Mesenchymal stem cell (in vitro differentiated cells and primary cell): Measurements from ENCODE around the gene B4GALT4.

Source experiments
- DNase-seq: peaks from one replicate; pipeline ENCODE4 v3.0.0-alpha.2; 2013
- H2AFZ ChIP-seq: one replicate; pipeline ENCODE4 v1.6.1; 2013; ENCODE audit warnings: low read depth, mild to moderate bottlenecking, control low read depth, inconsistent platforms, low read length, moderate library complexity
- H2AK5ac ChIP-seq: 2 replicates; pipeline ENCODE4 v1.6.1; 2013; ENCODE audit warnings: low read length, moderate library complexity, mild to moderate bottlenecking, inconsistent platforms; ENCODE audit not compliant: severe bottlenecking
- H2BK120ac ChIP-seq: one replicate; pipeline ENCODE4 v1.6.1; 2013; ENCODE audit warnings: low read depth, mild to moderate bottlenecking, inconsistent platforms, low read length, moderate library complexity
- H2BK12ac ChIP-seq, 2 experiments: one replicate each; pipeline ENCODE4 v1.6.1; 2013; ENCODE audit warnings: inconsistent platforms in 2 of 2, low read length in 2 of 2, mild to moderate bottlenecking in 2 of 2, moderate library complexity in 2 of 2, control low read depth in 1 of 2
- H2BK15ac ChIP-seq: one replicate; pipeline ENCODE4 v1.6.1; 2013; ENCODE audit warnings: mild to moderate bottlenecking, low read depth, inconsistent platforms; ENCODE audit not compliant: poor library complexity, severe bottlenecking
- H2BK5ac ChIP-seq: 2 replicates; pipeline ENCODE4 v1.6.1; 2013; ENCODE audit warnings: low read depth, mild to moderate bottlenecking, low read length, control low read depth, inconsistent platforms; ENCODE audit not compliant: poor library complexity, severe bottlenecking
- H3K14ac ChIP-seq, 2 experiments: one replicate each; pipeline ENCODE4 v1.6.1; 2013; ENCODE audit warnings: inconsistent platforms in 2 of 2, low read length in 2 of 2, control low read depth in 1 of 2, mild to moderate bottlenecking in 1 of 2, moderate library complexity in 1 of 2
- H3K18ac ChIP-seq, 2 experiments: one replicate each; pipeline ENCODE4 v1.6.1; 2013; ENCODE audit warnings: inconsistent platforms in 2 of 2, low read length in 2 of 2, control low read depth in 1 of 2, low read depth in 1 of 2, mild to moderate bottlenecking in 1 of 2
- H3K23ac ChIP-seq, 2 experiments: one replicate each; pipeline ENCODE4 v1.6.1; 2013; ENCODE audit warnings: inconsistent platforms in 2 of 2, low read length in 2 of 2, mild to moderate bottlenecking in 2 of 2, moderate library complexity in 2 of 2, control low read depth in 1 of 2
- H3K27ac ChIP-seq: 2 replicates; pipeline ENCODE4 v1.5.1; 2013; ENCODE audit warnings: mild to moderate bottlenecking, moderate library complexity, low read length, control low read depth, inconsistent platforms; ENCODE audit not compliant: poor library complexity, severe bottlenecking
- H3K27me3 ChIP-seq, 2 experiments: 2 replicates each; pipeline versions ENCODE4 v1.6.1 to v1.7.0; 2013; ENCODE audit warnings: low read length in 2 of 2, mild to moderate bottlenecking in 2 of 2, moderate library complexity in 2 of 2, control low read depth in 1 of 2, inconsistent platforms in 1 of 2; ENCODE audit not compliant: control insufficient read depth in 1 of 2, insufficient read depth in 1 of 2
- H3K36me3 ChIP-seq, 2 experiments: 2 replicates each; pipeline versions ENCODE4 v1.6.1 to v1.7.0; 2013; ENCODE audit warnings: low read length in 2 of 2, control low read depth in 1 of 2, inconsistent platforms in 1 of 2, low read depth in 1 of 2, mild to moderate bottlenecking in 1 of 2; ENCODE audit not compliant: insufficient read depth in 2 of 2, control insufficient read depth in 1 of 2
- H3K4ac ChIP-seq, 2 experiments: one replicate each; pipeline ENCODE4 v1.6.1; 2013; ENCODE audit warnings: inconsistent platforms in 2 of 2, low read length in 2 of 2, mild to moderate bottlenecking in 2 of 2, moderate library complexity in 2 of 2, control low read depth in 1 of 2, low read depth in 1 of 2
- H3K4me1 ChIP-seq: 2 replicates; pipeline ENCODE4 v1.6.1; 2013; ENCODE audit warnings: low read depth, low read length, control low read depth; ENCODE audit not compliant: control insufficient read depth, insufficient read depth
- H3K4me2 ChIP-seq: 2 replicates; pipeline ENCODE4 v1.6.1; 2013; ENCODE audit warnings: low read length, mild to moderate bottlenecking, inconsistent platforms; ENCODE audit not compliant: poor library complexity, severe bottlenecking
- H3K4me3 ChIP-seq, 2 experiments: 2 replicates each; pipeline versions ENCODE4 v1.5.1 to v1.7.0; 2013; ENCODE audit warnings: low read length in 2 of 2, mild to moderate bottlenecking in 2 of 2, control low read depth in 1 of 2, low read depth in 1 of 2; ENCODE audit not compliant: insufficient read depth in 1 of 2
- H3K79me1 ChIP-seq: replicated peaks from 2 replicates; pipeline ENCODE4 v1.6.1; 2013; ENCODE audit warnings: mild to moderate bottlenecking, control low read depth, low read length, inconsistent platforms; ENCODE audit not compliant: poor library complexity, severe bottlenecking
- H3K9ac ChIP-seq: 2 replicates; pipeline ENCODE4 v1.7.0; 2013; ENCODE audit warnings: mild to moderate bottlenecking, low read length, moderate library complexity
- H3K9me3 ChIP-seq: 2 replicates; pipeline ENCODE4 v1.7.0; 2013; ENCODE audit warnings: mild to moderate bottlenecking, low read length; ENCODE audit not compliant: control insufficient read depth
- H4K8ac ChIP-seq: one replicate; pipeline ENCODE4 v1.6.1; 2013; ENCODE audit warnings: inconsistent platforms, mild to moderate bottlenecking, low read length, moderate library complexity
- H4K91ac ChIP-seq: one replicate; pipeline ENCODE4 v1.6.1; 2013; ENCODE audit warnings: mild to moderate bottlenecking, low read length, inconsistent platforms
- WGBS: methylation state at CpG from one replicate; pipeline ENCODE4 v1.1.7; 2013; ENCODE audit warnings: mixed read lengths; 5-methylcytosine and 5-hydroxymethylcytosine counted together

The B4GALT4 gene

DNA sequence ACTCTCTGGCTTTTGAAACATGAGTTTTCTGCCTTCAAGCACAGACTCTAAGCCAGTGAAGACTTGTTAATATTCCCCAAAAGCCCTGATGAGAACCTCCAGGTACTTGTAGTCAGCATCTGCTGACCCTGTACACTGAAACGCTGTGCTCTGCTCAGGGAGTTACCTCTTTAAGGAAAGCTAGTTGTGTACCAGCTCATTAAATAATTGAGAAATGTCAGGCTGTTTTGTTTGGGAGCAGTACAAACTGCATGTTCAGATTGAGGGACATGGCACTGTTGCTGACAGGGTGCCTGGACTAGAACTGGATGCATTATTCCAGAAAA, 45.6 kb downstream of the B4GALT4 start:
- Histone ChIP-seq H3K79me1 (no peaks in the 10 kb centered on the region), H3K9me3 (no peaks in the 10 kb centered on the region), H3K36me3 (no peaks in the 10 kb centered on the region), H2AK5ac (peak overlapping the region; percentile 20), H2BK12ac (no peak overlapping the region), H4K8ac (no peak overlapping the region), H3K4ac (no peak overlapping the region), H2AFZ (no peak overlapping the region), H3K4me2 (no peak overlapping the region), H4K91ac (no peak overlapping the region), H3K4me3 (no peak overlapping the region), H2BK15ac (no peak overlapping the region), H3K4me1 (peaks cover 3% of the 10 kb centered on the region), H3K23ac (no peak overlapping the region), H3K27ac (peak overlapping the region; percentile 90), H3K27me3 (no peaks in the 10 kb centered on the region), H2BK120ac (no peak overlapping the region), H3K18ac (no peak overlapping the region), H2BK5ac (peak overlapping the region; percentile 36), H3K9ac (no peak overlapping the region), H3K14ac (no peak overlapping the region)
- 87% methylated on average over 1 of the region's 1 CpG for WGBS
- DNase-seq, result no peak

DNA sequence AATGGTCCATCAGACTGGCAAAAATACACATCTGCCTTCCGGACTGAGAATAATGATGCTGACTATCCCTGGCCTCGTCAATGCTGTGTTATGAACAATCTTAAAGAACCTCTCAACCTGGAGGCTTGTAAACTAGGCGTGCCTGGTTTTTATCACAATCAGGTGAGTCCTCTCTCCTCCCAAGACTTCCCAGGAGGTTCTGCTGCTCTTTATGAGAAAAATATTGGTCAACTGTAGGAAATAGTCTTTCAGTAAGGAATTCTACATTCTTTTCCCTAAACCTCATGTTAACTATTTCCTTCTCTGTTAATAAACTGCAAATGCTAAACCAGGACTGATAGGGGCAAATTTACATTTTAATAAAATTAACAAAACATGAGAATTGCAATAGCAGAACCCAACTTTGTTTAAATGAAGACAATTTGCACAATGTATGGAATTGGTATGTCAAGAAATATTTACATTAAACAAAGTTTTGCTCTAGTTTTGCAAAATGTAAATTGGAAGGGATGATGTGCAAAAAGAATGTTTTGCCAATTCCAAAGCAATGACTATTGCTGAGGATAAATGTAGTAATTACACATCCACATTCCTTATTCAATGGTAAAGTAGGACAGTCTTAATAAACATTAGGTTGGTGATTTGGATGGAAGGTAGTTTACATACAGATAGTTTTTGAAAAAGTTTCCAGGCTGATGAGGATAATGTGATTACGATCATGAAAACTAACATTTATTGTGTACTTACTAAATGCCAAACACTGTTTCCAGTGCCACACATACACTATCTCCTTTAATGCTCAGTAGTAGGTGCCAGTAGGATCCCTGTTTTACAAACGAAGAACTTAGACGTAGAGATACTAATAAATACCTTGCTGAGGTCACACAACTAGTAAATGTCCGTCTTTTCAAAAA, 46.2 kb downstream of the B4GALT4 start:
- no peak overlapping the region for H4K8ac ChIP-seq
- H2AFZ ChIP-seq, result no peak overlapping the region
- H3K4me2 ChIP-seq, result no peak overlapping the region
- no peaks in the 10 kb centered on the region for H3K9me3 ChIP-seq
- no peak for DNase-seq
- peaks cover 3% of the 10 kb centered on the region for H3K4me1 ChIP-seq
- H2BK12ac ChIP-seq, result no peak overlapping the region
- peak overlapping the region; percentile 36 for H2BK5ac ChIP-seq
- WGBS, result 88% methylated on average over 6 of the region's 7 CpGs
- no peak overlapping the region for H2BK15ac ChIP-seq
- no peak overlapping the region for H3K4ac ChIP-seq
- no peak overlapping the region for H2BK120ac ChIP-seq
- H3K27me3 ChIP-seq, result no peaks in the 10 kb centered on the region
- no peak overlapping the region for H3K4me3 ChIP-seq
- H3K36me3 ChIP-seq, result no peaks in the 10 kb centered on the region
- no peak overlapping the region for H3K14ac ChIP-seq
- H3K9ac ChIP-seq, result no peak overlapping the region
- H2AK5ac ChIP-seq, result peak overlapping the region; percentile 61
- no peaks in the 10 kb centered on the region for H3K79me1 ChIP-seq
- H3K27ac ChIP-seq, result peak overlapping the region; percentile 91
- no peak overlapping the region for H4K91ac ChIP-seq
- no peak overlapping the region for H3K23ac ChIP-seq
- no peak overlapping the region for H3K18ac ChIP-seq

DNA sequence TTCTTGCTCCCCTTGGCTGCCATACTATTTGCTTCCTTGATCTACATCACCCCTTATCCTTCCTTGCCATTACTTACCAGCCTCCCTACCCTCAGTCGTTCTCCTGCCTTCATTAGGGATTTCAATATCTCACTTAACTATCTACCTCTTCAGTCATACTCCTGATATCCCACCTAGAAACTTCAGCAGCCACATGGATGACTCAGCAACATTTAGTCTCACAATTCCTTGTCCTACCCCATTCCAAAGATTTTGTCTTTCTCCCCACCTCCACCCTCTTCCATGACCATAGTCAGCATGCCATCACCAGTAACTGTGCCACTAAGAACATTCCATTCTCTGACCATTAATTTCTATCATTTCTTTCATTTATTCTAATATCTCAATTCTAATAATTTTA, 48.9 kb downstream of the B4GALT4 start:
- no peak overlapping the region for H2BK15ac ChIP-seq
- no peaks in the 10 kb centered on the region for H3K27me3 ChIP-seq
- WGBS, result 67% methylated on average over 1 of the region's 1 CpG
- H2BK5ac ChIP-seq, result no peak overlapping the region
- H3K14ac ChIP-seq, result no peak overlapping the region
- H3K36me3 ChIP-seq, result no peaks in the 10 kb centered on the region
- peak overlapping the region; percentile 23 for H2AK5ac ChIP-seq
- H3K4me2 ChIP-seq, result no peak overlapping the region
- H2AFZ ChIP-seq, result no peak overlapping the region
- no peak overlapping the region for H2BK120ac ChIP-seq
- no peak for DNase-seq
- H3K27ac ChIP-seq, result no peak overlapping the region
- H3K4me1 ChIP-seq, result peaks cover 6% of the 10 kb centered on the region
- no peak overlapping the region for H3K9ac ChIP-seq
- no peak overlapping the region for H4K8ac ChIP-seq
- H3K9me3 ChIP-seq, result no peaks in the 10 kb centered on the region
- no peak overlapping the region for H3K18ac ChIP-seq
- H4K91ac ChIP-seq, result no peak overlapping the region
- no peak overlapping the region for H3K23ac ChIP-seq
- no peak overlapping the region for H3K4me3 ChIP-seq
- H2BK12ac ChIP-seq, result no peak overlapping the region
- no peaks in the 10 kb centered on the region for H3K79me1 ChIP-seq
- no peak overlapping the region for H3K4ac ChIP-seq

DNA sequence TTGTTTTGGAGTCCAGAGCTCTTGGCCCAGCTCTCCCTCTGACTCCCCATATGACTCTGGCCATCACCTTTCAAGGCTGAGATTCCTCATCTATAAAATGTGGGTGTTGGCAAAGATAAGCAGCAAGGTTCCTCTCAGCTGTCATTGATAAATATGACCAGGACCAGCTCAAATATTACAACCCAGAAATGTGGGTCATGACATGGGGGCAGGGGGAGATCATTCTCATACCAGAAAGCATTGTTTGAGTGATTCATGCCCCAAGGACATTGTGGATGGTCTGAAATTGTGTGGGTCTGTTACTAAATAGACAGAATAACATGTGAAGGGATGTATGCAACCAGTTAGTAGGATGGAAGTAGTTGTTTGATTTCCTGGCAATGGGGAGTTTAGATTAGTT, 53.4 kb downstream of the B4GALT4 start:
- Histone ChIP-seq H3K27ac (no peak overlapping the region), H3K23ac (no peak overlapping the region), H3K36me3 (no peaks in the 10 kb centered on the region), H3K79me1 (no peaks in the 10 kb centered on the region), H2AK5ac (peak overlapping the region; percentile 29), H2BK15ac (no peak overlapping the region), H2AFZ (no peak overlapping the region), H3K27me3 (no peaks in the 10 kb centered on the region), H2BK12ac (no peak overlapping the region), H2BK120ac (no peak overlapping the region), H3K9me3 (no peaks in the 10 kb centered on the region), H3K14ac (no peak overlapping the region), H4K91ac (no peak overlapping the region), H3K4ac (no peak overlapping the region), H3K4me3 (no peak overlapping the region), H3K4me1 (peaks cover 9% of the 10 kb centered on the region), H3K18ac (no peak overlapping the region), H4K8ac (no peak overlapping the region), H3K4me2 (no peak overlapping the region), H2BK5ac (no peak overlapping the region), H3K9ac (no peak overlapping the region)
- DNase-seq, result no peak
